Lung microvascular endothelial cell (primary cell): ENCODE data around the gene QPCT. TPM values are rescaled to one million over a fixed set of nuclear protein-coding genes. Genes with fewer than 3 reads are reported as not detected.
"Not testable (repeated sequence)": the region's sequence is repeated elsewhere in the genome, so short reads cannot be mapped to it uniquely, and the experiment has no call there.

ENCODE experiments used
- DNase-seq, 2 donors: peaks; one replicate each; pipeline versions ENCODE4 v3.0.0 to v3.0.0-alpha.2; 2010; ENCODE audit warnings: low read depth in 2 of 2
- total RNA-seq: library from RNA; depleted of rRNA; stranded (reverse); fragments of >200 nt; gene quantifications from 2 replicates; pipeline ENCODE4 v1.2.1, GENCODE V29; 2014

The QPCT gene
- total RNA-seq, 1 donor from 2014 or later: 0.60 TPM

- DNase-seq: peak; percentile 59 to 95
Observed at GRCh38 chr2:37389989-37390765, 45.7 kb downstream of the QPCT start.

- DNase-seq: no peak
Observed at GRCh38 chr2:37390777-37391176, 46.3 kb downstream of the QPCT start.

- no peak for DNase-seq
Observed at GRCh38 chr2:37391711-37392110, 47.3 kb downstream of the QPCT start.

- DNase-seq: no peak
Observed at GRCh38 chr2:37392428-37392827, 48.0 kb downstream of the QPCT start.

- no peak for DNase-seq
Observed at GRCh38 chr2:37394263-37394662, 49.8 kb downstream of the QPCT start.

- DNase-seq: no peak
Observed at GRCh38 chr2:37394796-37395555, 50.5 kb downstream of the QPCT start.

- no peak for DNase-seq
Observed at GRCh38 chr2:37396890-37397565, 52.6 kb downstream of the QPCT start.

- DNase-seq: no peak
Observed at GRCh38 chr2:37398990-37399389, 54.6 kb downstream of the QPCT start.

- no peak for DNase-seq
Observed at GRCh38 chr2:37400041-37400440, 55.6 kb downstream of the QPCT start.

- no peak for DNase-seq
Observed at GRCh38 chr2:37402636-37403035, 58.2 kb downstream of the QPCT start.

GRCh38 chr2:37405781-37406180 is 61.4 kb downstream of the QPCT start:
- no peak for DNase-seq

- DNase-seq: no peak
Observed at GRCh38 chr2:37412231-37412630, 67.8 kb downstream of the QPCT start.

- not testable (repeated sequence) for DNase-seq
Observed at GRCh38 chr2:37413911-37414469, 69.6 kb downstream of the QPCT start.

- DNase-seq: peak; percentile 80 to 83
Observed at GRCh38 chr2:37414470-37414949, 70.1 kb downstream of the QPCT start.

- peak; percentile 34 to 35 for DNase-seq
Observed at GRCh38 chr2:37415128-37415820, 70.8 kb downstream of the QPCT start.

- DNase-seq: peak in 1 of 2 donors; percentile 2
Observed at GRCh38 chr2:37417321-37417720, 72.9 kb downstream of the QPCT start.

GRCh38 chr2:37418956-37419355 is 74.5 kb downstream of the QPCT start:
- DNase-seq: no peak

GRCh38 chr2:37421686-37422085 is 77.3 kb downstream of the QPCT start:
- no peak for DNase-seq

- no peak for DNase-seq
Observed at GRCh38 chr2:37422816-37423215, 78.4 kb downstream of the QPCT start.
